Transverse colon (tissue), 4 donors: ENCODE measurements around the gene SP1. TPM values are rescaled to one million over a fixed set of nuclear protein-coding genes. Genes with fewer than 3 reads are reported as not detected.

Experiments
- DNase-seq: peaks from one replicate; pipeline ENCODE4 v3.0.0-alpha.2; 2019
- H3K27ac ChIP-seq, 4 donors: fragments of 200-600 bp; sonication (generic); 2 replicates each; pipeline ENCODE4 v1.5.1; 2016 to 2018; ENCODE audit warnings: inconsistent platforms in 4 of 4
- H3K27me3 ChIP-seq: fragments of 200-600 bp; sonication (generic); 2 replicates; pipeline ENCODE4 v1.5.1; 2017; ENCODE audit warnings: inconsistent platforms
- H3K36me3 ChIP-seq, 4 donors: fragments of 200-600 bp; sonication (generic); 2 replicates each; pipeline ENCODE4 v1.5.1; 2017 to 2019; ENCODE audit warnings: inconsistent platforms in 4 of 4
- H3K4me1 ChIP-seq, 4 donors: fragments of 200-600 bp; sonication (generic); 2 replicates each; pipeline ENCODE4 v1.5.1; 2017 to 2020; ENCODE audit warnings: inconsistent platforms in 4 of 4
- H3K4me3 ChIP-seq, 4 donors: fragments of 200-600 bp; sonication (generic); 1 replicate in 1 of 4; 2 replicates in 3 of 4; pipeline versions ENCODE4 v1.5.1 to v1.6.1; 2017 to 2019; ENCODE audit warnings: inconsistent platforms in 4 of 4
- H3K9me3 ChIP-seq, 2 donors: fragments of 200-600 bp; sonication (generic); 2 replicates each; pipeline ENCODE4 v1.5.1; 2017 to 2019; ENCODE audit warnings: inconsistent platforms in 2 of 2
- CTCF ChIP-seq, 5 experiments: fragments of 200-600 bp in 3 of 5; fragments of 450-650 bp in 2 of 5; sonication (generic) in 3 of 5; IDR thresholded peaks; 1 replicate in 2 of 5; 2 replicates in 3 of 5; pipeline ENCODE4 v1.5.1; 2016 to 2017; ENCODE audit warnings: antibody characterized with exemption in 5 of 5, inconsistent platforms in 3 of 5, mild to moderate bottlenecking in 2 of 5, moderate library complexity in 1 of 5
- EP300 ChIP-seq: sonication (generic); formaldehyde crosslinking; IDR thresholded peaks from one replicate; pipeline ENCODE4 v1.6.1; 2017; ENCODE audit warnings: antibody characterized with exemption, low read depth
- POLR2A ChIP-seq: fragments of 450-650 bp; IDR thresholded peaks from one replicate; pipeline ENCODE4 v1.6.1; 2016; ENCODE audit warnings: antibody characterized with exemption, mild to moderate bottlenecking, moderate library complexity
- POLR2AphosphoS5 ChIP-seq, 3 donors: sonication (generic); formaldehyde crosslinking; IDR thresholded peaks; one replicate each; pipeline ENCODE4 v1.6.1; 2016; ENCODE audit warnings: antibody characterized with exemption in 3 of 3
- WGBS, 2 donors: methylation state at CpG; one replicate each; pipeline ENCODE4 v1.1.5; 2018; ENCODE audit warnings: low coverage in 1 of 2; 5-methylcytosine and 5-hydroxymethylcytosine counted together
- in situ Hi-C, 4 donors: fragments of 200-750 bp; cut with MboI; loops; one replicate each; pipeline versions ENCODE4 v1.15.0 to v1.15.1; 2017; ENCODE audit warnings: low sequenced_read_pairs in 3 of 4, low pct_ligation_motif_present in 1 of 4, low pct_unique_long_range_greater_than_20kb in 1 of 4
- intact Hi-C: fragments of 100-400 bp; cut with DNase I; formaldehyde crosslinking; loops from one replicate; pipeline ENCODE4 v1.15.1; 2023; ENCODE audit warnings: low total_unique reads
- total RNA-seq, 4 donors: library from RNA; depleted of rRNA; stranded (reverse); fragments of >200 nt; gene quantifications; one replicate each; pipeline ENCODE4 v1.1.0, GENCODE V29; 2016

The SP1 gene
- total RNA-seq, 4 donors from 2014 or later: 32.6 to 80.1 (median 67.1) TPM

- H3K9me3 ChIP-seq: no peaks in the 10 kb centered on the region
- in situ Hi-C loops (loop anchor here in 1 of 4 donors (10.0 kb wide), 1 partner anchor 157 kb away; the partner anchor contains the start of genes NPFF and TARBP2), intact Hi-C loops (loop anchor here (10.0 kb wide), 1 partner anchor 157 kb away; the partner anchor contains the start of genes NPFF and TARBP2)
- H3K27me3 ChIP-seq: no peaks in the 10 kb centered on the region
- TF ChIP-seq POLR2A: no peak
- no peak for TF ChIP-seq POLR2AphosphoS5 (IDR thresholded peaks at IDR 0.05)
- TF ChIP-seq CTCF (IDR thresholded peaks at IDR 0.05): no peak
- TF ChIP-seq EP300: no peak
- H3K4me3 ChIP-seq: no peak overlapping the region
- no peak for DNase-seq
- no peaks in the 10 kb centered on the region for H3K36me3 ChIP-seq
- H3K4me1 ChIP-seq: peaks cover 0 to 18% (median 10%) of the 10 kb centered on the region in 4 donors
- 87 to 96% methylated on average over 3 to 4 of the region's 4 CpGs for WGBS, 2 donors
- no peak overlapping the region for H3K27ac ChIP-seq
These were observed 32.1 kb upstream of the SP1 start for GRCh38 chr12:53347905-53348304.

- peak overlapping the region; percentile 58 to 79 (median 68) for H3K27ac ChIP-seq
- H3K36me3 ChIP-seq: no peaks in the 10 kb centered on the region
- 61 to 75% methylated on average over 16 to 21 of the region's 21 CpGs for WGBS, 2 donors
- peaks cover 0 to 14% (median 10%) of the 10 kb centered on the region in 4 donors for H3K4me1 ChIP-seq
- in situ Hi-C loops: loop anchor here in 1 of 4 donors (5.0 kb wide), 1 partner anchor 70 kb away; the partner anchor contains the start of gene AMHR2
- peak; percentile 90 for DNase-seq
- no peaks in the 10 kb centered on the region for H3K9me3 ChIP-seq
- intact Hi-C loops: no loop called here
- TF ChIP-seq CTCF (IDR thresholded peaks at IDR 0.05) (peak; percentile 83 to 96 (median 89)), POLR2A (no peak)
- no peaks in the 10 kb centered on the region for H3K27me3 ChIP-seq
- H3K4me3 ChIP-seq: no peak overlapping the region
These were observed 27.4 kb upstream of the SP1 start for GRCh38 chr12:53352331-53353256.

- no peaks in the 10 kb centered on the region for H3K36me3 ChIP-seq
- peak overlapping the region; percentile 58 to 79 (median 68) for H3K27ac ChIP-seq
- H3K27me3 ChIP-seq: no peaks in the 10 kb centered on the region
- no peak for DNase-seq
- WGBS, 2 donors: 70% methylated on average over 5 of the region's 5 CpGs; no CpG with 5 or more reads in 1 of the 2 donors
- H3K4me1 ChIP-seq: peaks cover 0 to 14% (median 10%) of the 10 kb centered on the region in 4 donors
- TF ChIP-seq POLR2A (no peak), CTCF (IDR thresholded peaks at IDR 0.05) (no peak), POLR2AphosphoS5 (IDR thresholded peaks at IDR 0.05) (no peak), EP300 (no peak)
- no peak overlapping the region for H3K4me3 ChIP-seq
- intact Hi-C loops: no loop called here
- in situ Hi-C loops: loop anchor here in 1 of 4 donors (5.0 kb wide), 1 partner anchor 69 kb away; the partner anchor contains the start of gene AMHR2
- no peaks in the 10 kb centered on the region for H3K9me3 ChIP-seq
These were observed 26.7 kb upstream of the SP1 start for GRCh38 chr12:53353257-53353655.

DNA sequence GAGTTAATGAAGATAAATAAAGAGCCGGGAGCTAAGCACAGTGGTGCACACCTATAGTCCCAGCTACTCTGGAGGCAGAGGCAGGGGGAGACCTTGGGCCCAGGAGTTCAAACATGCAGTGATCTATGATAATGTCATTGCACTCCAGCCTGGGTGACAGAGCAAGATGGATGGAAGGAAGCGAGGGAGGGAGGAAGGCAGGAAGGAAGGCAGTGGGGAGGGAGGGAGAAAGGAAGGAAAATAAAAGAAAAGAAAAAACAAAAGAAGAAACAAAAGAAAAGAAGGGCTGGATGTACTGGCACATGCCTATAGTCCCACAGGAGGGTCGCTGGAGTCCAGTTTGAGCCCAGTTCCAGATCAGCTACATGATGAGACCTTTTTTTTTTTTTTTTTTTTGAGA lies 24.9 kb upstream of the SP1 start:
- Histone ChIP-seq H3K27me3 (no peaks in the 10 kb centered on the region), H3K4me1 (peaks cover 0 to 14% (median 10%) of the 10 kb centered on the region in 4 donors), H3K4me3 (no peak overlapping the region), H3K9me3 (no peaks in the 10 kb centered on the region), H3K27ac (no peak overlapping the region), H3K36me3 (no peaks in the 10 kb centered on the region)
- WGBS, 2 donors: 49 to 70% methylated on average over 2 to 3 of the region's 3 CpGs
- DNase-seq: no peak
- intact Hi-C loops (no loop called here), in situ Hi-C loops (loop anchor here in 1 of 4 donors (5.0 kb wide), 1 partner anchor 67 kb away; the partner anchor contains the start of gene AMHR2)
- TF ChIP-seq CTCF (IDR thresholded peaks at IDR 0.05) (no peak), POLR2A (no peak), POLR2AphosphoS5 (IDR thresholded peaks at IDR 0.05) (no peak), EP300 (no peak)
